B cell (primary cell): ENCODE data around the gene CALHM4.

ENCODE experiments used
- EZH2 ChIP-seq: IDR thresholded peaks from 2 replicates; pipeline ENCODE4 v1.6.1; 2012; ENCODE audit warnings: borderline replicate concordance, low read depth, mild to moderate bottlenecking, moderate library complexity, low read length; ENCODE audit not compliant: insufficient read depth, poor library complexity, severe bottlenecking
- TF ChIP-seq, protein P1 (sequence below): fragments of 200-600 bp; IDR thresholded peaks from one replicate; pipeline ENCODE4 v1.8.0; 2022; ENCODE audit warnings: antibody characterized with exemption, mild to moderate bottlenecking

DNA sequence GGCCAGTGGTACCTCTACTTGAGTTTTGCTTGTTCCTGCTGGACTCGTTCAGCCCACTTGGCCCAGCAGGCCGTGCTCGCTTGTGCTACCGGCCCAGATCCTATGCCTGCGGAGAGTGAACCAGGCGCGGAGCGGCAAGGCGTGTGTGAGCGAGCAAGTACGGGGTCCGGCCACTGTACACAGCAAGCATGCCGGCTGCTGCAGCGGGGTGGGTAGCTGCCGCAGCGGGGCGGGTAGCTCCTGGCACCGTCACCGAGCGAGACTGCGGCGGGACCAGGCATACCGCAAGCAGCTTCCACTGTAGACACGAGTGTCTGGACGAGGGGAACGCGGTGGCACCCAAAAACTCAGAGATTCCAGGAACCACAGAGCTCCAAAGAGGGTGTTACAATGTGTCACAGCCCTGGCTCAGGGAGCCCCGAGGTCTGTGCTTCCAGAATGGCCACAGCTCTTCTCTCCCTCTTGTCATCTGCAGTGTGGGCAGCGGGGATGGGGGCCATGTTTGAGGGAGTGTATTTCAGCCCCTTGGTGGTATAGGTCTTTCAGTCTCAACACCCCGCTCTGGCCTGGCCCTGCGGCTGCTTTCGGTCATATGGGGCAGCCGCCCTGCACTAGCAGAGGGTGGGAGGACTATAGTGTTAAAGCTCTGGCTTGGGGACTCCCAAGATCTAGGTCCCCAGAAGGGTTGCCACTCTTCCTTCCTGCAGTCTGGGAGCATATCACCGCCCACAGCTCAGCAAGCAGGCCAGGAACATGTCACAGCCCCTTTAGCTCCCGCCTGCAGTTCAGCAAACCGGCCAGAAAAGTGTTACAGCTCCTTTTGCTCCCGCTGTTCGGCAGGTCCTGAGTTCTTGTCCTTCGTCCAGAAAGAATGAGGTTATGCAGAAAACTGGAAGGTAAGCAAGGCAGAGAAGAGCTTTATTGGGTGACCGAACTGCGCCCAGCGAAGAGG is 11.6 kb downstream of the CALHM4 start:
- TF ChIP-seq EZH2: no peak
- TF ChIP-seq, protein P1, sequence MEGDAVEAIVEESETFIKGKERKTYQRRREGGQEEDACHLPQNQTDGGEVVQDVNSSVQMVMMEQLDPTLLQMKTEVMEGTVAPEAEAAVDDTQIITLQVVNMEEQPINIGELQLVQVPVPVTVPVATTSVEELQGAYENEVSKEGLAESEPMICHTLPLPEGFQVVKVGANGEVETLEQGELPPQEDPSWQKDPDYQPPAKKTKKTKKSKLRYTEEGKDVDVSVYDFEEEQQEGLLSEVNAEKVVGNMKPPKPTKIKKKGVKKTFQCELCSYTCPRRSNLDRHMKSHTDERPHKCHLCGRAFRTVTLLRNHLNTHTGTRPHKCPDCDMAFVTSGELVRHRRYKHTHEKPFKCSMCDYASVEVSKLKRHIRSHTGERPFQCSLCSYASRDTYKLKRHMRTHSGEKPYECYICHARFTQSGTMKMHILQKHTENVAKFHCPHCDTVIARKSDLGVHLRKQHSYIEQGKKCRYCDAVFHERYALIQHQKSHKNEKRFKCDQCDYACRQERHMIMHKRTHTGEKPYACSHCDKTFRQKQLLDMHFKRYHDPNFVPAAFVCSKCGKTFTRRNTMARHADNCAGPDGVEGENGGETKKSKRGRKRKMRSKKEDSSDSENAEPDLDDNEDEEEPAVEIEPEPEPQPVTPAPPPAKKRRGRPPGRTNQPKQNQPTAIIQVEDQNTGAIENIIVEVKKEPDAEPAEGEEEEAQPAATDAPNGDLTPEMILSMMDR: no peak
